Stimulated activated memory B cell treated with anti-CD40 and anti-IgM and Interleukin-4, amounts not matched to agents 10 μg/mL and 1 μg/mL and 100 μg/mL, for 72 hours (primary cell): ENCODE data around the gene SLC38A3.

Experiments
- ATAC-seq: fragments of 150-1000 bp; cut with Tn5 transposase; 2 replicates; pipeline ENCODE4 v1.10.0; 2021
- H3K27ac Mint-ChIP-seq: one replicate; pipeline ENCODE4 v1.8.0; 2022; ENCODE audit warnings: mild to moderate bottlenecking, mixed read lengths
- H3K27me3 Mint-ChIP-seq: one replicate; pipeline ENCODE4 v1.8.0; 2022; ENCODE audit warnings: mixed read lengths
- H3K36me3 Mint-ChIP-seq: one replicate; pipeline ENCODE4 v1.8.0; 2022; ENCODE audit warnings: mixed read lengths
- H3K4me1 Mint-ChIP-seq: one replicate; pipeline ENCODE4 v1.8.0; 2022; ENCODE audit warnings: mixed read lengths
- H3K4me3 Mint-ChIP-seq: one replicate; pipeline ENCODE4 v1.8.0; 2022; ENCODE audit warnings: mild to moderate bottlenecking, moderate library complexity, mixed read lengths
- H3K9me3 Mint-ChIP-seq: one replicate; pipeline ENCODE4 v1.8.0; 2022; ENCODE audit warnings: mixed read lengths

Gene SLC38A3

DNA sequence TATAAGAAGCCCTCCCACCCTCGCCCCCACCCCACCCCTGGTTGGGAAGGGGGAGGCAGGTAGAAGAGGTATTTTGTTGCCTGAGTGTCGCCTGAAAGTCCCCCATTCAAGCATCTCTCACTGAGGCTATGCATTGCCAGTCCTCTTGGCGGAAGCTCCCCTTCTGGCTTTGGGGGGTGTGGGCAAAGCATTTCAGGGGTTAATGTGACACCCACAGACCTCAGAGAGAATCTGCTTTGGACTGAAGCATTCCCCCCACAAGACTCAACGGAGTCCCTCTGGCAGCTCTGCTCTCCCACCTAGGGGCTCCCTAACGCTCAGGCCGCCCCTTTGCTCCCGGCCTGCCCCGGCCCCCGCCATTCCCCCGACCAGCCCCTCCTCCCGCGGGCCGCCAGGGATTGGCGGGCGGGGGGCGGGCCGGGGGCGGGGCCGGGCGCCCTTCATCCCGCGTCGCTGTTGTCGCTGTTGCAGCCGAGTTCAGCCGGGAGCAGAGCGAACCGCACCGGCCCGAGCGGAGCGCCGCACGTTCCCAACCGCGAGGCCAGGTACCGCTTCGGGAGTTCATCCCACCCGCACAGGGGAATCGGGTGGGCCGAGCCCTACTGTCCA is at the start of gene SLC38A3:
Gene SLC38A3 (plus strand): TSS at position 468 of the 609 bp plus-strand sequence. CDS start 8,929 bp downstream, outside the sequence.
- Mint-ChIP-seq H3K4me3 (peak within 1 kb of the TSS; percentile 35), H3K27ac (no peak within 1 kb of the TSS), H3K27me3 (peaks cover 84% of the 10 kb centered on the region), H3K36me3 (no peaks in the 10 kb centered on the region), H3K9me3 (no peaks in the 10 kb centered on the region), H3K4me1 (no peaks in the 10 kb centered on the region)
- ATAC-seq, result no peak

DNA sequence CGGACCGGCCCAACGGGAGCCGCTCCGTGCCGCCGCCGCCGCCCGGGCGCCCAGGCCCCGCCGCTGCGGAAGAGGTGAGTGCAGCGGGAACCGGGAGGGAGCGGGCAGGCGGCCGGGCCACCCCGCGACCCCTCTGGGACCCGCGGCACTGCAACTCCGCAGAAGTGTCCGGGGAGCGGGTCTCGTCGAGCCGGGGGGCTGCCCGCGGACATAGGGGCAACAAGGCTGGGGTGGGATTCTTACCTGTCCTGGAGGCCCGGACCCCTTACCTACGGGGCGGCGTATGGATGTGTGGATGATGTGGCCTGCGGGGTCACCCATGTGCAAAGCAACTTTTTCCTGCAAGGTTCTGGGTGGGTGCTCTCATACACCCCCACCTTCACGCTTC is 49.6 kb upstream of the SLC38A3 start:
- H3K27me3 Mint-ChIP-seq, result peaks cover 47% of the 10 kb centered on the region
- no peak overlapping the region for H3K27ac Mint-ChIP-seq
- no peak for ATAC-seq
- H3K36me3 Mint-ChIP-seq, result no peaks in the 10 kb centered on the region
- H3K9me3 Mint-ChIP-seq, result no peaks in the 10 kb centered on the region
- peaks cover 23% of the 10 kb centered on the region for H3K4me1 Mint-ChIP-seq
- peak overlapping the region; percentile 70 for H3K4me3 Mint-ChIP-seq

GRCh38 chr3:50155891-50156290 is 49.2 kb upstream of the SLC38A3 start:
- no peaks in the 10 kb centered on the region for H3K36me3 Mint-ChIP-seq
- peaks cover 23% of the 10 kb centered on the region for H3K4me1 Mint-ChIP-seq
- H3K27me3 Mint-ChIP-seq, result peaks cover 43% of the 10 kb centered on the region
- H3K4me3 Mint-ChIP-seq, result peak overlapping the region; percentile 70
- ATAC-seq, result no peak
- no peak overlapping the region for H3K27ac Mint-ChIP-seq
- H3K9me3 Mint-ChIP-seq, result no peaks in the 10 kb centered on the region

DNA sequence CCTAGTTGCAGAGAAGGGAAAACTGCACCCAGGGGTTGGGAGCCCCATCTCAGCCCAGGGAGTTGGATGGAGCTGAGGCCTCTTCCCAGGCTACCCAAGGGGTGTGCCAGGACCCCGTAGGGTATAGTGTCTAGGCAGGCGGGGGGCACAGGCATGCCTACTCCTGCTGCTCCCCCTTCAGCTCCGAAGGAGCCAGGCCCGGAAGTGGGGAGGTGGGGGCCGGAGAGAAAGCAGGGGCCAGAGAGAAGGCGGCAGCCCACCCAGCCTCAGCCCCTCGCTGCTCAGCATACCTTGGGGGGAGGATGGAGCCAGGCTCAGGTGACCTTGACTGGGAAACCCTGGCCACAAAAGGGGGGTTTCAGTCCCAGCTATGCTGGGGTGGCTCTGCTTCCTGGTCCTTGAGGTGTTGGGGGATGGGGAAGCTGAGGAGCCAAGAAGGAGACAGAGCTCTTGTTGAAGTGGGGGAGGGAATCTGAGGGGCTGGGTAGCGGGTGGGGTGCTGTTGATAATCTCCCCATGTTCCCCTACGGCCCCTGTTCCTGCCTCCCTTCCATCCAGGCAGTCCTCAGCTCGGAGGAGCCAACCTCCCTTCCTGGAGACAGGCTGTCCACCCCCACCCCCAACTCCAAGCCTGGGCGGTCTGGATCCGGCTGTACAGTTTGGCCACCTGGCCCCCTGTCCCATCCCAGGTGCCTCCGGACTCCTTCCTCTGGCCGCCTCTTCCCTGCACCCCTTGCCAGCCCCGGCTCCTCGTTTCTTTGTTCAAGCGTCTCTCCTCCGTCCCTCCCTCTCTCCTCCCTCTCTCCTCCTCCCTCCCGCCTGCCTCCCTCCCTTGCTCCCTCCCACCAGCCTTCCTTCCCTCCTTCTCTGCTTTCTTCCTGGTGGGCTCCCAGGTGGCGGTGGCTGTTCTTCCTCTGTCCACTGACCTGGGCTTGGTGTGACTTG is 48.2 kb upstream of the SLC38A3 start:
- no peak overlapping the region for H3K4me3 Mint-ChIP-seq
- H3K27ac Mint-ChIP-seq, result no peak overlapping the region
- H3K4me1 Mint-ChIP-seq, result peaks cover 23% of the 10 kb centered on the region
- no peaks in the 10 kb centered on the region for H3K9me3 Mint-ChIP-seq
- H3K27me3 Mint-ChIP-seq, result peaks cover 43% of the 10 kb centered on the region
- no peak for ATAC-seq
- no peaks in the 10 kb centered on the region for H3K36me3 Mint-ChIP-seq

DNA sequence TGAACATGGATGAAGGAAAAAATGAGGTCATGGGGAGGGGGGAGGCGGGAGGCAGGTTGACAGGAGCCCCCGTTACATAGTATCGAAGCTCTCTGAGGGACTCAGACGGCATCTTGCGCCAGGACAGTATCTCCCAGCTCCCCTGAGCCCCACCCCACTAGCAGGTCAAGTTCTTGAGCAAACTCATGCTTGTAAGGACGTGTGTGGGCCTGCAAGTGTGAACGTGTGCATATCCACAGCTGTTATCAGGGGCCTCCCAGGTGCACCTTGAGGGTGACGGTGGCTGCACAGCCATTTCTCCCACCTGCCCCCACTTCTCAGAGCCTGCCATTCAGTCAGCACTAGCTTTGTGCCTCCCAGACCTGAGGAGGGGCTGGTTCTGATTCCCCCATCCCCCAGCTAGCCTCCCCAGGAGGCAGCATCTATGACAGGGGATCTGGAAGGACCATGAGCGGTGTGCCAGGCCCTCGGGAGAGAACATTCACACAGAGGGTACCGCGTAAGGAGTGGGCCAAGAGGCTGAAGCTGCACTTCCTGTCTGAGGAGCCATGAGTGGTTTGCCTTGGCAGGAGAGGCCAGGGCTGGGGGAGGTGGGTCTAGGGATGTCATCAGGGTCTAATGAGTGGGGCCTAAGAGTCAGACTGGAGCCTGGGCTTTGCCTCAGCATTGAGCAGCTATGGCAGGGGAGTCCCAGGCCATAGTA is 47.1 kb upstream of the SLC38A3 start:
- H3K4me1 Mint-ChIP-seq, result peaks cover 23% of the 10 kb centered on the region

DNA sequence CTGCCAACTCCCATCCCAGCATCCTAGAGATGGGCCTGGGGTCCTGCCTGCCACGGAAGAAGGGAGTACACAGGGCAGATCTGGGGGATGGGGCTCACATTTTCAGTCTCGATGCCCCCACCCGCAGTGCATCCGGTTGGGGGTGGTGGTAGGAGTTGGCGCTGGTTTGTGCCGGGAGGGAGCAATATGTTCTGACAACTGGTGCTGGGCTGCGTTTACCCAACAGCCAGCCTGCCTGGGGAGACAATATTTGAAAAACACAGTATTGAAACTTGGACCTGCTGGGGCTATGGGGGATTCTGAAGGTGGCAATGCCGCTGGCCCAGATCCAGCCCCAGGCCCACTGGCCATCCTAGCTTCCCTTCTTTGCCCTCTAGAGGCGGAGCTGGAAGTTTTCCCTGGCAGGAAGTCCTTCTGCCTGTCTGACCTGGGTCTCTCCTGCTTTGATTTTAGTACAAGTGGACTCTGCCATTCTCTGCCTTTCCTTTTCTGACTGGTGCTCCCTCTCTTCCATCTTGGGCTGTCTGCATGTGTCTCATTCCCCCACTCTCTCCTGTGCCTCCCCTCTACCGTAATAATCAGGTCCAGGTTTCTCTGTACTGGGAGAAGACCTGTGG is 46.4 kb upstream of the SLC38A3 start:
- Mint-ChIP-seq H3K9me3 (no peaks in the 10 kb centered on the region), H3K27me3 (peaks cover 34% of the 10 kb centered on the region), H3K4me1 (peaks cover 17% of the 10 kb centered on the region), H3K4me3 (no peak overlapping the region), H3K36me3 (no peaks in the 10 kb centered on the region), H3K27ac (no peak overlapping the region)
- no peak for ATAC-seq

More for the DNA sequence above, 47.1 kb upstream of the SLC38A3 start:
- no peak for ATAC-seq
- Mint-ChIP-seq H3K4me3 (no peak overlapping the region), H3K9me3 (no peaks in the 10 kb centered on the region), H3K27ac (no peak overlapping the region), H3K27me3 (peaks cover 41% of the 10 kb centered on the region), H3K36me3 (no peaks in the 10 kb centered on the region)

- no peaks in the 10 kb centered on the region for H3K9me3 Mint-ChIP-seq
- H3K27me3 Mint-ChIP-seq, result peaks cover 23% of the 10 kb centered on the region
- H3K4me1 Mint-ChIP-seq, result peaks cover 8% of the 10 kb centered on the region
- H3K4me3 Mint-ChIP-seq, result no peak overlapping the region
- H3K36me3 Mint-ChIP-seq, result no peaks in the 10 kb centered on the region
- no peak overlapping the region for H3K27ac Mint-ChIP-seq
- no peak for ATAC-seq
These were observed 44.5 kb upstream of the SLC38A3 start for GRCh38 chr3:50160561-50160983.

DNA sequence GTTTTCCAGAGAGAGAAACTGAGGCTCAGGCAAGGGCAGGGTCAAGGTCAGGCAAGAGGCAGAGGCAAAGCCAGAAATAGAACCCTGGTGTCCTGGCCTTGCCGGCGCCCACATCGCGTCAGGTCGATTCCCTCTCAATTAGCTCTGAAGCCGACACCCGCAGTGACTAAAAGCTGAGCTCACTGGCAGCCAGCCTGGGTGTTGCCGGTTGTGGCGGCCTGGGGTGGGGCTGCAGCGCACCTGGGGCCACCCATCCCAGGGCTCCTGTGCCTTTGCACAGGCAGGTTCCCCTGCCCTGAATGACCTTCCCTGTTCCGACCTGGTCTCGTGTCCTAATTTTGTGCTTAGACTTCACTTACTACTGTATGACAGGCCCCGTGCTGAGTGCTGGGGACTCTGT is 43.8 kb upstream of the SLC38A3 start:
- Mint-ChIP-seq H3K27me3 (peaks cover 16% of the 10 kb centered on the region), H3K36me3 (no peaks in the 10 kb centered on the region), H3K4me3 (no peak overlapping the region)

GRCh38 chr3:50162034-50162883 is 42.8 kb upstream of the SLC38A3 start:
- H3K4me1 Mint-ChIP-seq, result no peaks in the 10 kb centered on the region
- H3K36me3 Mint-ChIP-seq, result no peaks in the 10 kb centered on the region
- H3K27ac Mint-ChIP-seq, result no peak overlapping the region
- no peak for ATAC-seq
- no peak overlapping the region for H3K4me3 Mint-ChIP-seq
- H3K9me3 Mint-ChIP-seq, result no peaks in the 10 kb centered on the region
- peaks cover 6% of the 10 kb centered on the region for H3K27me3 Mint-ChIP-seq

More for the DNA sequence above, 43.8 kb upstream of the SLC38A3 start:
- H3K4me1 Mint-ChIP-seq, result peaks cover under 1% of the 10 kb centered on the region
- no peak overlapping the region for H3K27ac Mint-ChIP-seq
- no peak for ATAC-seq
- H3K9me3 Mint-ChIP-seq, result no peaks in the 10 kb centered on the region

DNA sequence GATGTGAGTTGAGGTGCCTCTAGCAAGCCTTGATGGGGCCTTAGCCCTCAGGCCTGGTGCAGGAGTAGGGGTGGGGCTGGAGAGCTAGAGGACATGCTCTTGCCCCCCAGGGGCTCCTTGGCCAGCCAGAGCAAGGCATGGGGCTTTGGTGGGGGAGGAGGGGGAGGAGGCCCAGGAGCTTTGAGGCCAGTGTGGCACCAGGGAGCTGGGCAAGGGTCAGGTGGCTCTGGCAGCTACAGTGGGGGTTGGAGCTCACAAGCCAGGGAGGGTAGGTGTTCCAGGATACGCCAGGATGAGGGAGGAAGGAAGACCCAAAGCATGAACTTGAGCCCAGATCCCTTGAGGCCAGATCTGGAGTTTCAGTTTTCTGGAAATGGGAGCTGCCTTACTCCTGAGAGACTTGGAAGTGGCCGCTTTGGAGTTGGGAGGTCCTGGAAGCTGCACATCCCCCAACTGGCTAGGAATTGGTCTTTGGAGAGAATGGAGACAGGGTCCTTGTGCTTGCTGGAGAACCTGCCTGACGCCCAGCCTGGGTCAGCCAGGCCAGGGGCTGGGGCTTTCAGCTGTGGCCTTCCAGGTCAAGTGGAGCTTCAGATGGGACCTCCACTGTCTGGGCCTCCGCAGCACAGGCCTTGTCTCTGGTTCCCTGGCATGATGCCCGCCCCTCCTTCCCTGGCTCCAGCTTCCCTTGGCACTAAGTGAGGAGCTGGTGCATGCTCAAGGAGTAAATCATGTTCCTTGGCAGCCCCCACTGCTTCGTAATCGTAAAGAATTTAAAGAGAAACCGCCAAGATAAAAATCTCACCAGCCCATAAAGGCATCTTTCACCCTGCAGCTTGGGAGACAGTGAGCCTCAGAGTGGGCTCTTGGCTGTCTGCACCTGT is 41.3 kb upstream of the SLC38A3 start:
- Mint-ChIP-seq H3K36me3 (no peaks in the 10 kb centered on the region), H3K4me1 (no peaks in the 10 kb centered on the region), H3K27ac (no peak overlapping the region), H3K9me3 (no peaks in the 10 kb centered on the region), H3K27me3 (peaks cover 10% of the 10 kb centered on the region), H3K4me3 (no peak overlapping the region)
- no peak for ATAC-seq

DNA sequence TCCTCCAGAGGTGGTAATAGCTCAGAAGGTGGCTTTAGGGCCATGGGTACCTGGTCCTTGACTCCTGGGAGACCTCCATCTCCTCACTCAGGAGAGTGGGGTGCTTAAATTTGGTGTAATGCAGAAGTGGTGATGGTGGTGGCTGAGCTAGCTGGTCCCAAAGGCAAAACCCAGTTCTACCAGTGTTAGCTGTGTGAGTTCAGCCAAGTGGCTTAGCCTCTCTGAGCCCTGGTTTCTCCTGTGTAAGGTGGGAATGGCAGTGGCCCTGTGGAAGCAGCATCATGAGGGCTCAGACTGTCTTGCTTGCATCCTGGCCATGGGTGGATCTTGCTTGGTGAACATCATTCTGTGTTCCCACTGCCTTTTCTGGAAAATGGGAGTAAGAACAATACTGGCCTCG is 40.6 kb upstream of the SLC38A3 start:
- no peak overlapping the region for H3K4me3 Mint-ChIP-seq
- no peaks in the 10 kb centered on the region for H3K9me3 Mint-ChIP-seq
- peaks cover 17% of the 10 kb centered on the region for H3K27me3 Mint-ChIP-seq
- H3K36me3 Mint-ChIP-seq, result no peaks in the 10 kb centered on the region
- no peak for ATAC-seq
- H3K27ac Mint-ChIP-seq, result no peak overlapping the region
- H3K4me1 Mint-ChIP-seq, result no peaks in the 10 kb centered on the region

- Mint-ChIP-seq H3K27ac (no peak overlapping the region), H3K4me3 (no peak overlapping the region), H3K9me3 (no peaks in the 10 kb centered on the region), H3K36me3 (no peaks in the 10 kb centered on the region), H3K4me1 (no peaks in the 10 kb centered on the region), H3K27me3 (peaks cover 25% of the 10 kb centered on the region)
- no peak for ATAC-seq
These were observed 39.8 kb upstream of the SLC38A3 start for GRCh38 chr3:50164984-50165909.
